H9 (cell line): Measurements from ENCODE around the gene KCNAB3. TPM values are rescaled to one million over a fixed set of nuclear protein-coding genes. Genes with fewer than 3 reads are reported as not detected.

ENCODE experiments used
- DNase-seq: peaks from one replicate; pipeline ENCODE4 v3.0.0-alpha.2; 2017
- H2AFZ ChIP-seq: one replicate; pipeline ENCODE4 v1.6.1; 2013; ENCODE audit warnings: mild to moderate bottlenecking, low read length, control low read depth, moderate library complexity
- H2AK5ac ChIP-seq: 2 replicates; pipeline ENCODE4 v1.6.1; 2013; ENCODE audit warnings: low read length, control low read depth, mixed read lengths; ENCODE audit not compliant: insufficient read length
- H2BK120ac ChIP-seq: one replicate; pipeline ENCODE4 v1.6.1; 2013; ENCODE audit warnings: low read depth, mild to moderate bottlenecking, low read length, control low read depth, inconsistent platforms; ENCODE audit not compliant: poor library complexity, severe bottlenecking
- H2BK12ac ChIP-seq: 2 replicates; pipeline ENCODE4 v1.6.1; 2013; ENCODE audit warnings: low read length, control low read depth, mixed read lengths, low read depth; ENCODE audit not compliant: insufficient read length
- H2BK15ac ChIP-seq: 2 replicates; pipeline ENCODE4 v1.6.1; 2013; ENCODE audit warnings: low read depth, low read length, control low read depth
- H2BK20ac ChIP-seq: one replicate; pipeline ENCODE4 v1.6.1; 2013; ENCODE audit warnings: low read depth, mild to moderate bottlenecking, low read length, control low read depth, inconsistent platforms; ENCODE audit not compliant: poor library complexity, severe bottlenecking
- H2BK5ac ChIP-seq: 2 replicates; pipeline ENCODE4 v1.6.1; 2013; ENCODE audit warnings: low read length, control low read depth, mixed read lengths; ENCODE audit not compliant: insufficient read length
- H3K14ac ChIP-seq: 2 replicates; pipeline ENCODE4 v1.6.1; 2013; ENCODE audit warnings: low read length, control low read depth; ENCODE audit not compliant: insufficient read depth
- H3K18ac ChIP-seq: 2 replicates; pipeline ENCODE4 v1.6.1; 2013; ENCODE audit warnings: low read depth, mild to moderate bottlenecking, mixed read lengths, low read length, control low read depth; ENCODE audit not compliant: insufficient read length
- H3K23ac ChIP-seq: 2 replicates; pipeline ENCODE4 v1.6.1; 2013; ENCODE audit warnings: low read length, control low read depth, mixed read lengths, low read depth; ENCODE audit not compliant: insufficient read length
- H3K23me2 ChIP-seq: 2 replicates; pipeline ENCODE4 v1.6.1; 2013; ENCODE audit warnings: low read depth, mild to moderate bottlenecking, mixed read lengths, low read length, control low read depth; ENCODE audit not compliant: insufficient read length, poor library complexity, severe bottlenecking
- H3K27ac ChIP-seq: 2 replicates; pipeline ENCODE4 v1.5.1; 2013; ENCODE audit warnings: low read length, control low read depth, mixed read lengths, low read depth; ENCODE audit not compliant: insufficient read length
- H3K27me3 ChIP-seq: 2 replicates; pipeline ENCODE4 v1.6.1; 2013; ENCODE audit warnings: low read length, control low read depth, inconsistent platforms; ENCODE audit not compliant: insufficient read depth
- H3K4ac ChIP-seq: 2 replicates; pipeline ENCODE4 v1.6.1; 2013; ENCODE audit warnings: low read depth, mild to moderate bottlenecking, control low read depth, inconsistent platforms, low read length, moderate library complexity
- H3K4me1 ChIP-seq: 2 replicates; pipeline ENCODE4 v1.6.1; 2013; ENCODE audit warnings: low read length, control low read depth, inconsistent platforms; ENCODE audit not compliant: insufficient read depth
- H3K4me2 ChIP-seq: 2 replicates; pipeline ENCODE4 v1.6.1; 2013; ENCODE audit warnings: low read length, control low read depth, mixed read lengths; ENCODE audit not compliant: insufficient read length, insufficient read depth
- H3K56ac ChIP-seq: 2 replicates; pipeline ENCODE4 v1.6.1; 2013; ENCODE audit warnings: low read depth, mild to moderate bottlenecking, mixed read lengths, low read length, control low read depth; ENCODE audit not compliant: insufficient read length
- H3K79me1 ChIP-seq: 2 replicates; pipeline ENCODE4 v1.6.1; 2013; ENCODE audit warnings: low read depth, mild to moderate bottlenecking, moderate library complexity, low read length, control low read depth, inconsistent platforms; ENCODE audit not compliant: insufficient read depth, poor library complexity, severe bottlenecking
- H3K79me2 ChIP-seq: 2 replicates; pipeline ENCODE4 v1.6.1; 2013; ENCODE audit warnings: low read length, control low read depth, inconsistent platforms; ENCODE audit not compliant: insufficient read depth
- H3K9ac ChIP-seq: 2 replicates; pipeline ENCODE4 v1.6.1; 2013; ENCODE audit warnings: low read length, control low read depth, mixed read lengths; ENCODE audit not compliant: insufficient read length; ENCODE audit errors: extremely low read depth
- H3K9me3 ChIP-seq: one replicate; pipeline ENCODE4 v1.6.1; 2013; ENCODE audit warnings: low read depth, low read length, inconsistent platforms; ENCODE audit not compliant: control insufficient read depth
- H3T11ph ChIP-seq: one replicate; pipeline ENCODE4 v1.6.1; 2013; ENCODE audit warnings: mild to moderate bottlenecking, low read length, control low read depth, inconsistent platforms
- H4K20me1 ChIP-seq: one replicate; pipeline ENCODE4 v1.6.1; 2013; ENCODE audit not compliant: control insufficient read depth, insufficient read length, insufficient read depth
- H4K5ac ChIP-seq: 2 replicates; pipeline ENCODE4 v1.6.1; 2013; ENCODE audit warnings: low read depth, mild to moderate bottlenecking, mixed read lengths, low read length, control low read depth; ENCODE audit not compliant: insufficient read length
- H4K8ac ChIP-seq: replicated peaks from 2 replicates; pipeline ENCODE4 v1.6.1; 2013; ENCODE audit warnings: low read length, control low read depth, mixed read lengths, low read depth; ENCODE audit not compliant: insufficient read length
- H4K91ac ChIP-seq: 2 replicates; pipeline ENCODE4 v1.6.1; 2013; ENCODE audit warnings: low read depth, mild to moderate bottlenecking, moderate library complexity, mixed read lengths, low read length, control low read depth; ENCODE audit not compliant: insufficient read length
- H3K27ac Mint-ChIP-seq, 3 experiments: 2 replicates in 2 of 3; 3 replicates in 1 of 3; pipeline ENCODE4 v1.8.0; 2020 to 2021; ENCODE audit warnings: mixed read lengths in 3 of 3, mild to moderate bottlenecking in 1 of 3, moderate library complexity in 1 of 3
- H3K27me3 Mint-ChIP-seq: 2 replicates; pipeline ENCODE4 v1.8.0; 2021; ENCODE audit warnings: low read depth, mild to moderate bottlenecking, moderate library complexity, mixed read lengths
- H3K36me3 Mint-ChIP-seq, 3 experiments: 2 replicates in 2 of 3; 3 replicates in 1 of 3; pipeline ENCODE4 v1.8.0; 2020 to 2021; ENCODE audit warnings: low read depth in 3 of 3, mixed read lengths in 3 of 3; ENCODE audit not compliant: insufficient read depth in 1 of 3
- H3K4me1 Mint-ChIP-seq, 2 experiments: 2 replicates each; pipeline ENCODE4 v1.8.0; 2020; ENCODE audit warnings: mixed read lengths in 2 of 2
- H3K4me3 Mint-ChIP-seq, 2 experiments: 2 replicates in 1 of 2; 3 replicates in 1 of 2; pipeline ENCODE4 v1.8.0; 2020 to 2021; ENCODE audit warnings: mild to moderate bottlenecking in 2 of 2, mixed read lengths in 2 of 2, moderate library complexity in 1 of 2
- H3K9me3 Mint-ChIP-seq, 2 experiments: 2 replicates in 1 of 2; 3 replicates in 1 of 2; pipeline ENCODE4 v1.8.0; 2020; ENCODE audit warnings: mild to moderate bottlenecking in 2 of 2, mixed read lengths in 2 of 2, moderate library complexity in 1 of 2
- WGBS: extraction: QIAGEN DNeasy Blood & Tissue Kit; methylation state at CpG from one replicate; pipeline ENCODE4 v1.1.7; 2013; ENCODE audit warnings: missing lambda C conversion rate, low lambda C conversion rate, mixed read lengths; ENCODE audit not compliant: insufficient read length; ENCODE audit errors: extremely low coverage; 5-methylcytosine and 5-hydroxymethylcytosine counted together
- total RNA-seq: library from RNA; stranded (reverse); gene quantifications from 2 replicates; pipeline ENCODE4 v1.2.1, GENCODE V29; 2021
- TF ChIP-seq, protein P1 (sequence below): fragments of 200-600 bp; sonication (generic); conservative IDR thresholded peaks from 3 replicates; pipeline ENCODE4 v1.8.0; 2021; ENCODE audit warnings: antibody characterized with exemption, mild to moderate bottlenecking

The KCNAB3 gene
- total RNA-seq, 1 experiment from 2014 or later: 6.4 TPM

GRCh38 chr17:7893187-7893880 lies 36.3 kb downstream of the KCNAB3 start:
- H3K79me1 ChIP-seq: no peaks in the 10 kb centered on the region
- no CpG with 5 or more reads among the region's 15 CpGs for WGBS
- no peak overlapping the region for H2AK5ac ChIP-seq
- H3K36me3 Mint-ChIP-seq: peaks cover 5 to 56% (median 26%) of the 10 kb centered on the region in 3 experiments; a peak in 6 of 7 replicates
- no peak overlapping the region for H2BK5ac ChIP-seq
- no peak overlapping the region for H3T11ph ChIP-seq
- H3K9ac ChIP-seq: no peak overlapping the region
- H2BK120ac ChIP-seq: no peak overlapping the region
- no peak overlapping the region for H3K23ac ChIP-seq
- H3K18ac ChIP-seq: no peak overlapping the region
- no peak overlapping the region for H3K56ac ChIP-seq
- no peaks in the 10 kb centered on the region for H3K27me3 ChIP-seq
- no peak overlapping the region for H3K27ac ChIP-seq
- no peak overlapping the region for H3K4ac ChIP-seq
- H3K9me3 ChIP-seq: no peaks in the 10 kb centered on the region
- H2BK15ac ChIP-seq: no peak overlapping the region
- no peak overlapping the region for H2AFZ ChIP-seq
- TF ChIP-seq, protein P1, sequence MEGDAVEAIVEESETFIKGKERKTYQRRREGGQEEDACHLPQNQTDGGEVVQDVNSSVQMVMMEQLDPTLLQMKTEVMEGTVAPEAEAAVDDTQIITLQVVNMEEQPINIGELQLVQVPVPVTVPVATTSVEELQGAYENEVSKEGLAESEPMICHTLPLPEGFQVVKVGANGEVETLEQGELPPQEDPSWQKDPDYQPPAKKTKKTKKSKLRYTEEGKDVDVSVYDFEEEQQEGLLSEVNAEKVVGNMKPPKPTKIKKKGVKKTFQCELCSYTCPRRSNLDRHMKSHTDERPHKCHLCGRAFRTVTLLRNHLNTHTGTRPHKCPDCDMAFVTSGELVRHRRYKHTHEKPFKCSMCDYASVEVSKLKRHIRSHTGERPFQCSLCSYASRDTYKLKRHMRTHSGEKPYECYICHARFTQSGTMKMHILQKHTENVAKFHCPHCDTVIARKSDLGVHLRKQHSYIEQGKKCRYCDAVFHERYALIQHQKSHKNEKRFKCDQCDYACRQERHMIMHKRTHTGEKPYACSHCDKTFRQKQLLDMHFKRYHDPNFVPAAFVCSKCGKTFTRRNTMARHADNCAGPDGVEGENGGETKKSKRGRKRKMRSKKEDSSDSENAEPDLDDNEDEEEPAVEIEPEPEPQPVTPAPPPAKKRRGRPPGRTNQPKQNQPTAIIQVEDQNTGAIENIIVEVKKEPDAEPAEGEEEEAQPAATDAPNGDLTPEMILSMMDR: no peak
- H4K8ac ChIP-seq: no peak overlapping the region
- H3K23me2 ChIP-seq: no peaks in the 10 kb centered on the region
- H4K20me1 ChIP-seq: no peaks in the 10 kb centered on the region
- no peak overlapping the region; a peak in 1 of 7 replicates for H3K27ac Mint-ChIP-seq
- H4K91ac ChIP-seq: no peak overlapping the region
- peaks cover 0 to 4% of the 10 kb centered on the region in 2 experiments; a peak in 3 of 4 replicates for H3K4me1 Mint-ChIP-seq
- H2BK20ac ChIP-seq: no peak overlapping the region
- H3K4me2 ChIP-seq: no peak overlapping the region
- no peak overlapping the region for H3K14ac ChIP-seq
- no peak for DNase-seq
- no peak overlapping the region for H2BK12ac ChIP-seq
- no peaks in the 10 kb centered on the region for H3K79me2 ChIP-seq
- H4K5ac ChIP-seq: no peak overlapping the region
- no peaks in the 10 kb centered on the region for H3K9me3 Mint-ChIP-seq
- H3K27me3 Mint-ChIP-seq: no peaks in the 10 kb centered on the region
- no peaks in the 10 kb centered on the region for H3K4me1 ChIP-seq
- H3K4me3 Mint-ChIP-seq: no peak overlapping the region
